Left lung (tissue), 10 donors: Measurements from ENCODE around the gene COL6A1. TPM values are rescaled to one million over a fixed set of nuclear protein-coding genes. Genes with fewer than 3 reads are reported as not detected.
A peak's percentile ranks its signal among the peaks of the same experiment; 100 is the strongest.

ENCODE experiments used
- ATAC-seq: fragments of 200-7000 bp; cut with Tn5 transposase; one replicate; pipeline ENCODE4 v1.9.1; 2020; ENCODE audit warnings: moderate library complexity
- DNase-seq, 4 donors: peaks; one replicate each; pipeline ENCODE4 v3.0.0-alpha.2; 2013 to 2020
- H3K27ac ChIP-seq, 2 donors: fragments of 200-600 bp; sonication (generic) in 1 of 2; one replicate each; pipeline versions ENCODE4 v1.5.0 to v1.8.0; 2020 to 2021
- H3K27me3 ChIP-seq, 2 donors: fragments of 200-600 bp; sonication (generic) in 1 of 2; one replicate each; pipeline versions ENCODE4 v1.5.0 to v1.8.0; 2020 to 2021
- H3K36me3 ChIP-seq, 2 donors: fragments of 200-600 bp; sonication (generic) in 1 of 2; one replicate each; pipeline versions ENCODE4 v1.5.0 to v1.8.0; 2020 to 2021
- H3K4me1 ChIP-seq, 2 donors: fragments of 200-600 bp; one replicate each; pipeline ENCODE4 v1.8.0; 2021
- H3K4me3 ChIP-seq, 2 donors: fragments of 200-600 bp; sonication (generic) in 1 of 2; one replicate each; pipeline versions ENCODE4 v1.5.0 to v1.8.0; 2020 to 2021; ENCODE audit warnings: mild to moderate bottlenecking in 1 of 2
- H3K9me3 ChIP-seq, 2 donors: fragments of 200-600 bp; sonication (generic) in 1 of 2; one replicate each; pipeline versions ENCODE4 v1.5.0 to v1.8.0; 2020 to 2021
- intact Hi-C, 2 donors: fragments of 100-400 bp; cut with DNase I; formaldehyde crosslinking; loops; one replicate each; pipeline versions ENCODE4 v1.11.2 to v1.14.2; 2022
- polyA plus RNA-seq, 6 donors: library from polyadenylated mRNA; unstranded; fragments of 120-200 nt; gene quantifications; one replicate each; pipeline ENCODE4 v1.2.1, GENCODE V29; 2013; ENCODE audit not compliant: insufficient read length in 6 of 6
- total RNA-seq, 2 donors: library from RNA; stranded (reverse); fragmentation: NEBNext Ultra II Directional; extraction: Animal tissue kit (Norgen Biotek cat#: 25700); gene quantifications; one replicate each; pipeline ENCODE4 v1.2.1, GENCODE V29; 2021
- TF ChIP-seq, protein P1 (sequence below), 2 donors: fragments of 200-600 bp; sonication (generic) in 1 of 2; IDR thresholded peaks; one replicate each; pipeline versions ENCODE4 v1.5.0 to v1.8.0; 2021; ENCODE audit warnings: antibody characterized with exemption in 2 of 2
- donor health status: DM: no; HTN: yes; CAD: no.
- donor health status: DM: no; HTN: no; CAD: no.

COL6A1 gene
- total and polyA plus RNA-seq, 8 donors = 272 to 574 (median 341) TPM

DNA sequence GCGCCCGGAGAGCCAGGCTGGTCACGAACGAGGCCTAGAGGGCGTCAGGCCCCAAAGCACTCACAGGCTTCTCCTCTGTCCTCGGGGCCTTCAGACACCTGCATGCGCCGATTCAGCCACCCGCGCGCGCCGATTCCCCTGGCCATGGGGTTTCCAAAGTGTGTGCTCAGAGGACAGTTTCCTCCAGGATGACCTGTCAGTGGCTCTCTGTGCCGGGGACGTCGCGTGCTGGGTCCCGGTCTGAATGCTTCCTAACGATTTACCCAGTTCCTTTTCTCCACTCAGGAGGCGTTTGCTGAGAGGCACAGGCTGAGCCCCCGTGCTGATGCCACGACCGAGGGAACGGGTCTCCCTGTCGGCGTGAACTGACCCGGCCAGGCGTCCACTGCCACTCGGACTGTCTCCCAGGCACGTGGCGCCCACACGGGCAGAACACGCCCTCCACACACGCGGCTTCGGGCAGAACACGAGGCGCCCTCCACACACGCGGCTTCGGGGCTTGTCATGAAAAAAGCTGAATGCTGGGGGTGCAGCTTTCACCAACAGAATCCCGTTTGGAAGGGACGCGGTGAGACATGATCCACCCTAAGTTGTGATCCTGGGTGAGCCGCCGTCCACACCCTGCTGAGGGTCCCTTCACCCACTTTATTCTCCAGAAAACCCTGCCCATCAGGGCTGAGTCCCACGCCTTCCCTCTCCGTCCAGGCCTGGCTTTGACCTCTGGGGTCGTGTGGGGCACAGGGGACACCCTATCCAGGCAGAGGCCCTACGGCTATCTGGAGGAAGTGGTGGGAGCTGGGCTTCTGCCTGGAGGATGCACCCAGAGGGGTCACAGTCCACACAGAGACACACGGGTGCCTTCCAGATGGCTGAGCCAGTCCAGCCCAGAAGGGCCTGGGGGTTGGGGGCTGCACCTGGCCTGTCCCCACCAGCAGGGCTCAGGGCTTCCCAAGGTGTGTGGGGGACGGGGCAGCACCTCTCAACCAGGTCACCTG lies 56.1 kb downstream of the COL6A1 start:
- intact Hi-C loops = no loop called here
- no peaks in the 10 kb centered on the region for H3K36me3 ChIP-seq
- ATAC-seq (no peak), DNase-seq (peak in 1 of 4 donors; percentile 79)
- H3K9me3 ChIP-seq = no peaks in the 10 kb centered on the region
- H3K4me1 ChIP-seq = peaks cover 0 to 6% of the 10 kb centered on the region in 2 donors
- TF ChIP-seq, protein P1, sequence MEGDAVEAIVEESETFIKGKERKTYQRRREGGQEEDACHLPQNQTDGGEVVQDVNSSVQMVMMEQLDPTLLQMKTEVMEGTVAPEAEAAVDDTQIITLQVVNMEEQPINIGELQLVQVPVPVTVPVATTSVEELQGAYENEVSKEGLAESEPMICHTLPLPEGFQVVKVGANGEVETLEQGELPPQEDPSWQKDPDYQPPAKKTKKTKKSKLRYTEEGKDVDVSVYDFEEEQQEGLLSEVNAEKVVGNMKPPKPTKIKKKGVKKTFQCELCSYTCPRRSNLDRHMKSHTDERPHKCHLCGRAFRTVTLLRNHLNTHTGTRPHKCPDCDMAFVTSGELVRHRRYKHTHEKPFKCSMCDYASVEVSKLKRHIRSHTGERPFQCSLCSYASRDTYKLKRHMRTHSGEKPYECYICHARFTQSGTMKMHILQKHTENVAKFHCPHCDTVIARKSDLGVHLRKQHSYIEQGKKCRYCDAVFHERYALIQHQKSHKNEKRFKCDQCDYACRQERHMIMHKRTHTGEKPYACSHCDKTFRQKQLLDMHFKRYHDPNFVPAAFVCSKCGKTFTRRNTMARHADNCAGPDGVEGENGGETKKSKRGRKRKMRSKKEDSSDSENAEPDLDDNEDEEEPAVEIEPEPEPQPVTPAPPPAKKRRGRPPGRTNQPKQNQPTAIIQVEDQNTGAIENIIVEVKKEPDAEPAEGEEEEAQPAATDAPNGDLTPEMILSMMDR (IDR thresholded peaks at IDR 0.05) = no peak
- no peak overlapping the region for H3K27ac ChIP-seq
- H3K27me3 ChIP-seq = no peaks in the 10 kb centered on the region
- H3K4me3 ChIP-seq = no peak overlapping the region

DNA sequence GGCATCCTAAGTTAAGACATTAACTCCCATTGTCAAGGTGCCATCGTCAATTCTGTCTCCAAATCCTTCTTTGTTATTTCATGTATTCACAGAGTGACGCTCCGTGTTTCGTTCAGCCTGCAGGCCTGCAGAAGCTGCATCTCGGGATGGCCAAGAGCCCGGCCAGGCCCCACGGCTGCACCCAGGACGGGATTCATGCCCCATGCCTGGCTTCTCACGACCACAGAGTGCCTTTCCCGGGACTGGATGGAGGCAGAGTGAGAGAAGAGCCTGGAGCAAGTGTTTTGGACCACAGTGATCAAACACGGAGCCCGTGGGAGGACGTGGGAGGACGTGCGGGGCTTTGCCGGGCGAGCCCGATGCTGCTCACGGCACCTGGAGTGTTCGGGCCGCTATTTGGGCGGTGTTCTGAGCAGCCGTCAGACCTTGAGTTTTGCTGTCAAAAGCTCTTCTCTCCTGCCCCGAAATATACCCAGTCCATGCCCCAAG lies 56.8 kb downstream of the COL6A1 start:
- DNase-seq = peak in 1 of 4 donors; percentile 53
- TF ChIP-seq, protein P1 (IDR thresholded peaks at IDR 0.05) = no peak
- intact Hi-C loops = no loop called here
- no peaks in the 10 kb centered on the region for H3K36me3 ChIP-seq
- no peak overlapping the region for H3K4me3 ChIP-seq
- no peak for ATAC-seq
- H3K9me3 ChIP-seq = no peaks in the 10 kb centered on the region
- peaks cover 0 to 6% of the 10 kb centered on the region in 2 donors for H3K4me1 ChIP-seq
- H3K27me3 ChIP-seq = no peaks in the 10 kb centered on the region
- no peak overlapping the region for H3K27ac ChIP-seq

DNA sequence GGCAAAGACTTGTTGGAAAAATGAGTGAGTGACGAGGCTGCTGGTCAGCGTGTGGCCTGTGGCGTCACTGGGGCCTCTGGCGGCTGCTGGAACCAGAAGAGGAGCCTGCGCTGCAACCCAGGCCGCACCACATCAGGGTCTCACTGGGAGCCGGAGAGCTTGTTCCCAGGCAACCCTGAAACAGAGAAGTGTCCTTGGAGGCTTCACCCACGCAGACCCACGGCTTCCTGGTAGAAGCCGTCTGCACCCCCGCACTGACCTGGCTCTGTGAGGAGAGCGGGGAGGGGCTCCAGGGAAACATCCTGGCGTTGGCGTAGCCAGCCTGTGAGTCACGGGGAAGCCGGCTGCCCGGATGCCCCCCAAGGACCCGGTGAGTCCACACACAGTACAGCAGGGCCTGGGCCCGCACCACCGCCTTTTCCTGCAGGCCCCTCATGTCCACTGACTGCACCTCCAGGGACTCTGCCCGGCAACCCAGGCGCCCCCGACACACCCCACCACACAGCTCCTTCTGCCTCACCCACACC lies 57.4 kb downstream of the COL6A1 start:
- ATAC-seq (peak; percentile 46), DNase-seq (peak in 1 of 4 donors; percentile 80)
- TF ChIP-seq, protein P1 (IDR thresholded peaks at IDR 0.05) = no peak
- intact Hi-C loops = no loop called here
- no peak overlapping the region for H3K4me3 ChIP-seq
- no peaks in the 10 kb centered on the region for H3K36me3 ChIP-seq
- H3K9me3 ChIP-seq = no peaks in the 10 kb centered on the region
- peaks cover 0 to 6% of the 10 kb centered on the region in 2 donors for H3K4me1 ChIP-seq
- no peak overlapping the region for H3K27ac ChIP-seq
- no peaks in the 10 kb centered on the region for H3K27me3 ChIP-seq

DNA sequence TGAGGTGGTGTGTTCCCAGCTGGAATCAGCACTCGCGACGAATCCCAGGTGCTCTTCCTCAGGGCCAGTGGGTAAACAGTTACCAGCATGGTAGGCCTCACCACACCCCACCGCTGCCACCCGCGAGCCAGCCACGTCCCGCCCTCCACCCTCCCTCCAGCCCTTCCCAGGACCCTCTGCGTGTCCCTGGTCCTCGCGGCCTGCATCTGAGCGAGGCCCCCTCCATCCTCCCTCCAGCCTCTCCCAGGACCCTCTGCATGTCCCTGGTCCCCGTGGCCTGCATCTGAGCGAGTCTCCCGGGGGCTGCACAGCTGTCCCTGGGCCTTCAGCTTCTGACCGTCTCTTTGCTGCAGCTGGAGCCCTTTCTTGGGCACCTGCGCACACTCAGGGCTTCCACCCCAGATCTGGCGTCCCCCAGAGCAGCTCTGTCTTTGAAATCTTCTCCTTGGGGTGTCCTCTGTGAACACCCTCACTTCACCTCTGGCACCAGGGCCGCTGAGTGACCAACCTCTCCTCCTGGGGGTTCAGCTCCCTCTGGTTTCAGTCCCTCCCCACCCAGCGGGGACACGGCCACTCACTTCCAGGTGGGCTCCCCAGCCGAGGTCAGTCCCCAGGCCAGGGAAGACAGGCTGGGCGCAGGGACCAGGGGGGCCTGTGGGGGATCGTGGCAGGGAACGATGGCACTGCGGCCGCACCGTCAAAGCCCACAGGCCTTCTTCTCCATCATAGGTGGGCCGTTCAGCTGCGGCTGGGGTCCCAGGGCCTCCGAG lies 58.5 kb downstream of the COL6A1 start:
- TF ChIP-seq, protein P1 (IDR thresholded peaks at IDR 0.05) = no peak
- H3K4me3 ChIP-seq = no peak overlapping the region
- no peaks in the 10 kb centered on the region for H3K9me3 ChIP-seq
- no peak overlapping the region for H3K27ac ChIP-seq
- ATAC-seq (no peak), DNase-seq (peak in 1 of 4 donors; percentile 62)
- intact Hi-C loops = no loop called here
- no peaks in the 10 kb centered on the region for H3K36me3 ChIP-seq
- no peaks in the 10 kb centered on the region for H3K27me3 ChIP-seq
- peaks cover 0 to 6% of the 10 kb centered on the region in 2 donors for H3K4me1 ChIP-seq
